IPS-20b (cell line): ENCODE measurements around the gene CASKIN2.

Source experiments
- H3K27ac ChIP-seq: one replicate; pipeline ENCODE4 v1.5.1; 2013; ENCODE audit warnings: low read length
- H3K27me3 ChIP-seq: 2 replicates; pipeline ENCODE4 v1.6.1; 2013; ENCODE audit warnings: mild to moderate bottlenecking, low read length, inconsistent platforms; ENCODE audit not compliant: insufficient read depth
- H3K36me3 ChIP-seq: 2 replicates; pipeline ENCODE4 v1.6.1; 2013; ENCODE audit warnings: low read depth, mild to moderate bottlenecking, inconsistent platforms, low read length, moderate library complexity; ENCODE audit not compliant: insufficient read depth
- H3K4me1 ChIP-seq: 2 replicates; pipeline ENCODE4 v1.6.1; 2013; ENCODE audit warnings: mild to moderate bottlenecking, control low read depth, inconsistent platforms, low read length, moderate library complexity; ENCODE audit not compliant: insufficient read depth
- H3K4me3 ChIP-seq: 2 replicates; pipeline ENCODE4 v1.5.1; 2013; ENCODE audit warnings: mild to moderate bottlenecking, low read length, inconsistent platforms
- H3K9ac ChIP-seq: 2 replicates; pipeline ENCODE4 v1.6.1; 2013; ENCODE audit warnings: low read depth, mild to moderate bottlenecking, inconsistent platforms, low read length, moderate library complexity
- H3K9me3 ChIP-seq: 2 replicates; pipeline ENCODE4 v1.6.1; 2013; ENCODE audit warnings: mild to moderate bottlenecking, low read depth, low read length, inconsistent platforms; ENCODE audit not compliant: insufficient read depth

Gene CASKIN2

GRCh38 chr17:75499313-75500022 lies 15.9 kb downstream of the CASKIN2 start:
- Histone ChIP-seq H3K4me1 (no peaks in the 10 kb centered on the region), H3K36me3 (peaks cover 34% of the 10 kb centered on the region), H3K9me3 (no peaks in the 10 kb centered on the region), H3K27me3 (no peaks in the 10 kb centered on the region), H3K9ac (no peak overlapping the region), H3K27ac (no peak overlapping the region), H3K4me3 (no peak overlapping the region)

- Histone ChIP-seq H3K4me3 (no peak overlapping the region), H3K9ac (no peak overlapping the region), H3K36me3 (peaks cover 40% of the 10 kb centered on the region), H3K9me3 (no peaks in the 10 kb centered on the region), H3K27ac (no peak overlapping the region), H3K4me1 (no peaks in the 10 kb centered on the region), H3K27me3 (no peaks in the 10 kb centered on the region)
Observed at GRCh38 chr17:75498726-75499213, 16.6 kb downstream of the CASKIN2 start.

- Histone ChIP-seq H3K36me3 (peaks cover 46% of the 10 kb centered on the region), H3K4me3 (no peak overlapping the region), H3K9ac (no peak overlapping the region), H3K9me3 (no peaks in the 10 kb centered on the region), H3K4me1 (no peaks in the 10 kb centered on the region), H3K27me3 (no peaks in the 10 kb centered on the region), H3K27ac (no peak overlapping the region)
Observed at GRCh38 chr17:75498039-75498725, 17.2 kb downstream of the CASKIN2 start.

GRCh38 chr17:75496005-75496404 lies 19.3 kb downstream of the CASKIN2 start:
- Histone ChIP-seq H3K36me3 (peaks cover 51% of the 10 kb centered on the region), H3K4me3 (no peak overlapping the region), H3K27ac (no peak overlapping the region), H3K9ac (no peak overlapping the region), H3K9me3 (no peaks in the 10 kb centered on the region), H3K27me3 (no peaks in the 10 kb centered on the region), H3K4me1 (no peaks in the 10 kb centered on the region)

- H3K9ac ChIP-seq = no peak overlapping the region
- H3K9me3 ChIP-seq = no peaks in the 10 kb centered on the region
- H3K4me3 ChIP-seq = no peak overlapping the region
- no peaks in the 10 kb centered on the region for H3K4me1 ChIP-seq
- no peak overlapping the region for H3K27ac ChIP-seq
- no peaks in the 10 kb centered on the region for H3K27me3 ChIP-seq
- H3K36me3 ChIP-seq = peaks cover 39% of the 10 kb centered on the region
Observed at GRCh38 chr17:75494326-75494877, 20.9 kb downstream of the CASKIN2 start.

- H3K9me3 ChIP-seq = no peaks in the 10 kb centered on the region
- H3K4me3 ChIP-seq = no peak overlapping the region
- H3K27ac ChIP-seq = no peak overlapping the region
- H3K27me3 ChIP-seq = no peaks in the 10 kb centered on the region
- no peak overlapping the region for H3K9ac ChIP-seq
- peaks cover 35% of the 10 kb centered on the region for H3K36me3 ChIP-seq
- H3K4me1 ChIP-seq = no peaks in the 10 kb centered on the region
Observed at GRCh38 chr17:75493476-75494129, 21.7 kb downstream of the CASKIN2 start.

GRCh38 chr17:75492555-75493168 lies 22.7 kb downstream of the CASKIN2 start:
- no peaks in the 10 kb centered on the region for H3K27me3 ChIP-seq
- no peak overlapping the region for H3K27ac ChIP-seq
- H3K4me1 ChIP-seq = no peaks in the 10 kb centered on the region
- H3K9me3 ChIP-seq = no peaks in the 10 kb centered on the region
- no peak overlapping the region for H3K4me3 ChIP-seq
- H3K9ac ChIP-seq = no peak overlapping the region
- H3K36me3 ChIP-seq = peaks cover 28% of the 10 kb centered on the region

- H3K36me3 ChIP-seq = peaks cover 24% of the 10 kb centered on the region
- H3K27me3 ChIP-seq = no peaks in the 10 kb centered on the region
- no peaks in the 10 kb centered on the region for H3K4me1 ChIP-seq
- no peak overlapping the region for H3K27ac ChIP-seq
- no peak overlapping the region for H3K4me3 ChIP-seq
- H3K9me3 ChIP-seq = no peaks in the 10 kb centered on the region
- H3K9ac ChIP-seq = no peak overlapping the region
Observed at GRCh38 chr17:75491680-75492079, 23.7 kb downstream of the CASKIN2 start.

- Histone ChIP-seq H3K9ac (no peak overlapping the region), H3K27ac (no peak overlapping the region), H3K27me3 (no peaks in the 10 kb centered on the region), H3K4me3 (no peak overlapping the region), H3K36me3 (peaks cover 18% of the 10 kb centered on the region), H3K9me3 (no peaks in the 10 kb centered on the region), H3K4me1 (no peaks in the 10 kb centered on the region)
Observed at GRCh38 chr17:75490953-75491649, 24.2 kb downstream of the CASKIN2 start.

GRCh38 chr17:75490173-75490743 lies 25.1 kb downstream of the CASKIN2 start:
- Histone ChIP-seq H3K9me3 (no peaks in the 10 kb centered on the region), H3K27me3 (no peaks in the 10 kb centered on the region), H3K4me1 (no peaks in the 10 kb centered on the region), H3K4me3 (no peak overlapping the region), H3K9ac (no peak overlapping the region), H3K36me3 (peaks cover 17% of the 10 kb centered on the region), H3K27ac (no peak overlapping the region)

GRCh38 chr17:75489511-75489955 lies 25.8 kb downstream of the CASKIN2 start:
- Histone ChIP-seq H3K27me3 (no peaks in the 10 kb centered on the region), H3K4me1 (no peaks in the 10 kb centered on the region), H3K9me3 (no peaks in the 10 kb centered on the region), H3K27ac (no peak overlapping the region), H3K9ac (no peak overlapping the region), H3K4me3 (no peak overlapping the region), H3K36me3 (peaks cover 17% of the 10 kb centered on the region)
